Fibroblast of lung (primary cell): ENCODE data around the gene COLEC11. TPM values are rescaled to one million over a fixed set of nuclear protein-coding genes. Genes with fewer than 3 reads are reported as not detected.

Experiments used
- DNase-seq, 2 donors: peaks; one replicate each; pipeline versions ENCODE4 v3.0.0 to v3.0.0-alpha.2; 2010; ENCODE audit warnings: low read depth in 2 of 2
- H2AFZ ChIP-seq: 2 replicates; pipeline ENCODE4 v1.5.1; 2012; ENCODE audit warnings: low read length, control low read depth, inconsistent platforms
- H3K27ac ChIP-seq: 2 replicates; pipeline ENCODE4 v1.5.1; 2011; ENCODE audit warnings: low read length, control low read depth; ENCODE audit not compliant: insufficient read depth
- H3K27me3 ChIP-seq: 2 replicates; pipeline ENCODE4 v1.5.1; 2011; ENCODE audit warnings: mild to moderate bottlenecking, low read length; ENCODE audit not compliant: control insufficient read depth, insufficient read depth
- H3K36me3 ChIP-seq: 2 replicates; pipeline ENCODE4 v1.5.1; 2011; ENCODE audit warnings: low read length; ENCODE audit not compliant: control insufficient read depth, insufficient read depth
- H3K4me1 ChIP-seq: 2 replicates; pipeline ENCODE4 v1.5.1; 2011; ENCODE audit warnings: low read length; ENCODE audit not compliant: control insufficient read depth, insufficient read depth; ENCODE audit errors: extremely low read depth
- H3K4me2 ChIP-seq: 2 replicates; pipeline ENCODE4 v1.5.1; 2011; ENCODE audit warnings: low read length, control low read depth; ENCODE audit not compliant: insufficient read depth; ENCODE audit errors: extremely low read depth
- H3K4me3 ChIP-seq, 4 experiments: fragments of 200-600 bp in 1 of 4; sonication (generic) in 1 of 4; replicated peaks in 1 of 4; 2 replicates each; pipeline ENCODE4 v1.5.1; 2011 to 2016; ENCODE audit warnings: low read length in 4 of 4, low read depth in 3 of 4, mild to moderate bottlenecking in 3 of 4, control low read depth in 2 of 4, inconsistent platforms in 1 of 4, mixed read lengths in 1 of 4; ENCODE audit not compliant: insufficient read depth in 1 of 4; ENCODE audit errors: control extremely low read depth in 1 of 4
- H3K79me2 ChIP-seq: 2 replicates; pipeline ENCODE4 v1.5.1; 2012; ENCODE audit warnings: mild to moderate bottlenecking, low read length, inconsistent platforms; ENCODE audit not compliant: control insufficient read depth, insufficient read depth
- H3K9ac ChIP-seq: 2 replicates; pipeline ENCODE4 v1.5.1; 2011; ENCODE audit warnings: mild to moderate bottlenecking, low read length, control low read depth; ENCODE audit not compliant: insufficient read depth
- H3K9me3 ChIP-seq: 2 replicates; pipeline ENCODE4 v1.5.1; 2012; ENCODE audit warnings: low read depth, low read length; ENCODE audit not compliant: control insufficient read depth, insufficient read depth
- H4K20me1 ChIP-seq: 2 replicates; pipeline ENCODE4 v1.5.1; 2011; ENCODE audit warnings: low read length; ENCODE audit not compliant: control insufficient read depth, insufficient read depth; ENCODE audit errors: extremely low read depth
- EZH2 ChIP-seq: IDR thresholded peaks from 2 replicates; pipeline ENCODE4 v1.5.1; 2012; ENCODE audit warnings: low read length, control low read depth, mild to moderate bottlenecking; ENCODE audit errors: missing control alignments
- polyA plus RNA-seq, 2 donors: library from polyadenylated mRNA; depleted of rRNA in 1 of 2; stranded (reverse) in 1 of 2; unstranded in 1 of 2; fragments of >200 nt; gene quantifications; 2 replicates each; pipeline ENCODE4 v1.2.1, GENCODE V29; 2011 to 2012; ENCODE audit warnings: missing spikeins in 1 of 2
- total RNA-seq: library from RNA; depleted of rRNA; stranded (reverse); fragments of >200 nt; gene quantifications from 2 replicates; pipeline ENCODE4 v1.2.1, GENCODE V29; 2014
- TF ChIP-seq, protein P1 (sequence below), 2 donors: IDR thresholded peaks in 1 of 2; conservative IDR thresholded peaks in 1 of 2; 1 replicate in 1 of 2; 2 replicates in 1 of 2; pipeline ENCODE4 v1.5.1; 2011 to 2012; ENCODE audit warnings: low read length in 2 of 2, control low read depth in 1 of 2, inconsistent platforms in 1 of 2, low read depth in 1 of 2, mild to moderate bottlenecking in 1 of 2

Gene COLEC11
- total and polyA plus RNA-seq, 2 donors (not counting 1 experiment from before 2014, with no cell fraction given) = 0.30 to 0.83 TPM

- H3K79me2 ChIP-seq = no peaks in the 10 kb centered on the region
- no peaks in the 10 kb centered on the region for H3K4me1 ChIP-seq
- no peak overlapping the region for H2AFZ ChIP-seq
- H4K20me1 ChIP-seq = no peaks in the 10 kb centered on the region
- H3K4me3 ChIP-seq = no peak overlapping the region
- H3K36me3 ChIP-seq = no peaks in the 10 kb centered on the region
- TF ChIP-seq, protein P1, sequence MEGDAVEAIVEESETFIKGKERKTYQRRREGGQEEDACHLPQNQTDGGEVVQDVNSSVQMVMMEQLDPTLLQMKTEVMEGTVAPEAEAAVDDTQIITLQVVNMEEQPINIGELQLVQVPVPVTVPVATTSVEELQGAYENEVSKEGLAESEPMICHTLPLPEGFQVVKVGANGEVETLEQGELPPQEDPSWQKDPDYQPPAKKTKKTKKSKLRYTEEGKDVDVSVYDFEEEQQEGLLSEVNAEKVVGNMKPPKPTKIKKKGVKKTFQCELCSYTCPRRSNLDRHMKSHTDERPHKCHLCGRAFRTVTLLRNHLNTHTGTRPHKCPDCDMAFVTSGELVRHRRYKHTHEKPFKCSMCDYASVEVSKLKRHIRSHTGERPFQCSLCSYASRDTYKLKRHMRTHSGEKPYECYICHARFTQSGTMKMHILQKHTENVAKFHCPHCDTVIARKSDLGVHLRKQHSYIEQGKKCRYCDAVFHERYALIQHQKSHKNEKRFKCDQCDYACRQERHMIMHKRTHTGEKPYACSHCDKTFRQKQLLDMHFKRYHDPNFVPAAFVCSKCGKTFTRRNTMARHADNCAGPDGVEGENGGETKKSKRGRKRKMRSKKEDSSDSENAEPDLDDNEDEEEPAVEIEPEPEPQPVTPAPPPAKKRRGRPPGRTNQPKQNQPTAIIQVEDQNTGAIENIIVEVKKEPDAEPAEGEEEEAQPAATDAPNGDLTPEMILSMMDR (conservative IDR thresholded peaks at IDR 0.05 in 1 of 2, IDR thresholded peaks at IDR 0.05 in 1 of 2; ENCODE audit: low read depth in 1 of 2, low read length in 2 of 2) = no peak
- no peak for TF ChIP-seq EZH2
- DNase-seq = no peak
- H3K4me2 ChIP-seq = no peak overlapping the region
- no peak overlapping the region for H3K9ac ChIP-seq
- H3K27me3 ChIP-seq = no peaks in the 10 kb centered on the region
- H3K27ac ChIP-seq = no peak overlapping the region
- H3K9me3 ChIP-seq = no peaks in the 10 kb centered on the region
These were observed 71.1 kb downstream of the COLEC11 start for GRCh38 chr2:3665886-3666612.

GRCh38 chr2:3666613-3666975 lies 71.7 kb downstream of the COLEC11 start:
- TF ChIP-seq, protein P1 (conservative IDR thresholded peaks at IDR 0.05 in 1 of 2, IDR thresholded peaks at IDR 0.05 in 1 of 2; ENCODE audit: low read depth in 1 of 2, low read length in 2 of 2) = no peak
- TF ChIP-seq EZH2 = no peak
- Histone ChIP-seq H3K9ac (no peak overlapping the region), H3K36me3 (no peaks in the 10 kb centered on the region), H3K4me1 (no peaks in the 10 kb centered on the region), H3K4me3 (no peak overlapping the region), H4K20me1 (no peaks in the 10 kb centered on the region), H3K79me2 (no peaks in the 10 kb centered on the region), H3K9me3 (no peaks in the 10 kb centered on the region), H2AFZ (no peak overlapping the region), H3K4me2 (no peak overlapping the region), H3K27ac (no peak overlapping the region), H3K27me3 (no peaks in the 10 kb centered on the region)
- no peak for DNase-seq

DNA sequence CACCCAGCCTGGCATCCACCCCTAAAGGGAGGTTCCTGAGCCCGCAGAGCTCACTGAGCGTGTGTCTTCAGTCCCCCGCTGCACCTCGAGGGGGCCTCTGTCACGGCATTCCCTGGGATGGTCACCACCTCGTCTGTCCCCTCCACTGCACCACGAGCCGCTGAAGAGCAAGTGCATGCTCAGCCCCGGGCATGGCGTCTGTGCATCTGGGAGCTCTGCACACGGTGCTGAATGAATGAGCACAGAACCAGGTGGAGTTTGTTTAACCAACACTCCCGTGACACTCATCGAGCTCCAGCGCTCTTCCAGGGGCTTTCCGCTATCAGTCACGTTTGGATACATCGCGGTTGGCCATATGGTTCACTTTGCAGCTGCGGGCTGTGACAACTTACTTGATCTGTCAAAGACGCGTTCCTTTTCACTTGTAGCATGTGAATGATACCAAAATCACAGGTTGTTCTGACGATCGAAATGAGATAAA lies 72.3 kb downstream of the COLEC11 start:
- no peaks in the 10 kb centered on the region for H4K20me1 ChIP-seq
- no peaks in the 10 kb centered on the region for H3K4me1 ChIP-seq
- H3K27ac ChIP-seq = no peak overlapping the region
- H3K79me2 ChIP-seq = no peaks in the 10 kb centered on the region
- peak overlapping the region; percentile 7 for H3K9ac ChIP-seq
- H3K9me3 ChIP-seq = no peaks in the 10 kb centered on the region
- H3K4me2 ChIP-seq = peak overlapping the region; percentile 86
- H2AFZ ChIP-seq = peak overlapping the region; percentile 62
- no peak for TF ChIP-seq EZH2
- TF ChIP-seq, protein P1 (conservative IDR thresholded peaks at IDR 0.05 in 1 of 2, IDR thresholded peaks at IDR 0.05 in 1 of 2; ENCODE audit: low read depth in 1 of 2, low read length in 2 of 2) = no peak
- peak in 1 of 2 donors; percentile 70 for DNase-seq
- H3K4me3 ChIP-seq = peak overlapping the region; percentile 2 to 54 (median 40)
- H3K27me3 ChIP-seq = no peaks in the 10 kb centered on the region
- no peaks in the 10 kb centered on the region for H3K36me3 ChIP-seq
